HEK293T (cell line): ENCODE results near the gene HHIPL1.

Source experiments
- ARNT ChIP-seq: fragments of 450-650 bp; IDR thresholded peaks from 2 replicates; pipeline ENCODE4 v1.6.1; 2017; ENCODE audit warnings: mild to moderate bottlenecking
- BHLHE40 ChIP-seq: fragments of 450-650 bp; IDR thresholded peaks from 2 replicates; pipeline ENCODE4 v1.6.1; 2016; ENCODE audit warnings: mild to moderate bottlenecking, moderate library complexity, borderline replicate concordance
- ELF4 ChIP-seq: fragments of 450-650 bp; IDR thresholded peaks from 2 replicates; pipeline ENCODE4 v1.6.1; 2017; ENCODE audit warnings: antibody characterized with exemption
- FOXA1 ChIP-seq: fragments of 450-650 bp; IDR thresholded peaks from 2 replicates; pipeline ENCODE4 v1.6.1; 2016; ENCODE audit warnings: mild to moderate bottlenecking
- FOXK2 ChIP-seq: fragments of 450-650 bp; IDR thresholded peaks from 2 replicates; pipeline ENCODE4 v1.6.1; 2016; ENCODE audit warnings: mild to moderate bottlenecking
- FOXM1 ChIP-seq: fragments of 450-650 bp; IDR thresholded peaks from 2 replicates; pipeline ENCODE4 v1.6.1; 2017; ENCODE audit warnings: mild to moderate bottlenecking, borderline replicate concordance
- HDGF ChIP-seq: fragments of 450-650 bp; IDR thresholded peaks from 2 replicates; pipeline ENCODE4 v1.6.1; 2017; ENCODE audit warnings: antibody characterized with exemption, borderline replicate concordance
- LEF1 ChIP-seq: fragments of 450-650 bp; IDR thresholded peaks from 2 replicates; pipeline ENCODE4 v1.6.1; 2017; ENCODE audit warnings: mild to moderate bottlenecking, borderline replicate concordance
- NFRKB ChIP-seq: fragments of 450-650 bp; IDR thresholded peaks from 2 replicates; pipeline ENCODE4 v1.6.1; 2016; ENCODE audit warnings: mild to moderate bottlenecking, moderate library complexity
- SP1 ChIP-seq: fragments of 450-650 bp; IDR thresholded peaks from 2 replicates; pipeline ENCODE4 v1.6.1; 2017
- ZNF384 ChIP-seq: fragments of 450-650 bp; IDR thresholded peaks from 2 replicates; pipeline ENCODE4 v1.6.1; 2016
- TF ChIP-seq, protein P1 (sequence below): fragments of 450-650 bp; IDR thresholded peaks from 2 replicates; pipeline ENCODE4 v1.6.1; 2016

DNA sequence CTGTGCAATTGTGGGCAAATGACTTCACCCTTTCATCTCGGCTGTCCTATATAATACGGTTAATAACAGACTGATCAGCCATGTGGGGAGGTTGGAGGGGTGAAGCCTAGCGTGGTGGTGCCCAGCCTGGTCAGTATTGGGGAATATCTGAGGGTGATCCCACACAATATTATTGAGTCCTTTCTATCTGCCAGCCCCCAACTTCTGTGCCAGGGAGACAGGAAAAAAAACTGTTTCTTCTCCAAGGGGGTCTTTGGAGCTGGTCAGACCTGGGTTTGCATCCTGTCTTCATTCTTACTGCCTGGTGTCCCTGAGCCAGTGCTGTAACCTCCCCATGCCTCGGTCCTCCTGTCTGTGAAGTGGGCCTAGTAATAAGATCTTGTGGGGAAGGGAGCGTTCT, 45.7 kb downstream of the HHIPL1 start:
- TF ChIP-seq LEF1 (no peak), ELF4 (no peak), FOXK2 (no peak), ZNF384 (no peak), HDGF (no peak), NFRKB (no peak), FOXM1 (no peak), FOXA1 (no peak), ARNT (no peak), BHLHE40 (no peak), SP1 (no peak)
- TF ChIP-seq, protein P1, sequence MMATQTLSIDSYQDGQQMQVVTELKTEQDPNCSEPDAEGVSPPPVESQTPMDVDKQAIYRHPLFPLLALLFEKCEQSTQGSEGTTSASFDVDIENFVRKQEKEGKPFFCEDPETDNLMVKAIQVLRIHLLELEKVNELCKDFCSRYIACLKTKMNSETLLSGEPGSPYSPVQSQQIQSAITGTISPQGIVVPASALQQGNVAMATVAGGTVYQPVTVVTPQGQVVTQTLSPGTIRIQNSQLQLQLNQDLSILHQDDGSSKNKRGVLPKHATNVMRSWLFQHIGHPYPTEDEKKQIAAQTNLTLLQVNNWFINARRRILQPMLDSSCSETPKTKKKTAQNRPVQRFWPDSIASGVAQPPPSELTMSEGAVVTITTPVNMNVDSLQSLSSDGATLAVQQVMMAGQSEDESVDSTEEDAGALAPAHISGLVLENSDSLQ, result no peak
